NCI-H2196 treated with DMSO at 0.1 percent for 48 hours (cell line): ENCODE data around the gene DNAH1.
"Not testable (repeated sequence)": the region's sequence is repeated elsewhere in the genome, so short reads cannot be mapped to it uniquely, and the experiment has no call there.

Experiments
- DNase-seq: peaks from one replicate; lab custom pipeline; 2025; ENCODE audit not compliant: unreplicated experiment; lab: John Stamatoyannopoulos, UW

DNAH1 gene

DNA sequence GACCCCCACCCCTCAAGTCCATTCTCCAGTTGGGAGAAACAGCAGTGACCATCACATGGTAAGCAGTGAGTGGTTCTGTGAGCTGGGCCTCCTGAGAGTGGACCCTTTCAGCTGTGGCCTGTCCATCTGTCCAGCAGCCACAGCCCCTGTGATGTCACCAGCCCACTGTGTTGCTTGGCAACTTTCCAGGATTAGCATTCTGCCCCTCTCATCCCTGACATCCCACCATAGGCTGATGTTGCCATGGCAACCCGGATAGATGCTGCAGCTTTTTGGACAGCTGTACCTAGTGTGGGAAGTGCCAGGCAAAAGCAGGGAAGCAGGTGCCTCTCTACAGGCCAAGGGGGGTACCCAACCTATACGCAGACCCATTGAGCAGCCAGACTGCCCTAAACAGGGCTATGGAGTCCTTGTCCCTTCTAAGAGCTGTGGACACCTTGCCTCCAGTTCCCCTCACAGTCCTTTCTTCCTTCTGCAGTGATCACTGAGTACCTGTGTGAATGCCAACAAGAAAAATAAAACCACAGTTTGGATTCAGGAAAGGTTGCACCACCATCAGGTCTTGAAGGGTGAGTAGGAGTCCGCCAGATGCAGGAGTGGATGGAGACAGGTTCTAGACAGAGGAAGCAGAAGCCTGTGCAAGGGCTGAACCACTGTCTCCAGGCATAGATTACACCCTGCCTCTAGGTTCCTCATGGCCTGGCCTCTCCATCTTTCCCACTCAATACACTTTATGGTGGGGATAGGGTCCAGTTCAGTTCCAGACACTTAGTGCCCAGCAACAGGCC is at the start of gene DNAH1:
Gene DNAH1 (plus strand): TSS at position 343 of the 788 bp plus-strand sequence. CDS start 6,124 bp downstream, outside the sequence.
- DNase-seq = no peak

DNA sequence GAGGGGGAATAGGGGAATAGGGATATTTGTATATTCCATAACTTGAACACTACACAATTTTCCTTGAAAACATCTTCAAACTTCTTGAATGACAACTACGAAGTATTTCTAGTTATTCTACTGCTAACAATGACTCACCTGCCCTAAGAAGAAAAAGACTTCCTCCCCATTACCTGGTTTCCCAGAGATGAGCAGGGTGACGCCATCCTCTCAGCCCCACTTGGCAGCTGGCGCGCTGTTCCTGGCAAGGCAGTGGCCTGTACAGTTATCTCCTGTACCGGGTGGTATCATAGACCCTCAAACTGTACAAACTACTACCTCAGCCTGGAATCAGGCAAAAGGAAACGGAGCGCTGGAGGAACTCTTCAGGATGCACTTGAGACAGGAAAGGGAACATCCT is 48.1 kb upstream of the DNAH1 start:
- no peak for DNase-seq

DNA sequence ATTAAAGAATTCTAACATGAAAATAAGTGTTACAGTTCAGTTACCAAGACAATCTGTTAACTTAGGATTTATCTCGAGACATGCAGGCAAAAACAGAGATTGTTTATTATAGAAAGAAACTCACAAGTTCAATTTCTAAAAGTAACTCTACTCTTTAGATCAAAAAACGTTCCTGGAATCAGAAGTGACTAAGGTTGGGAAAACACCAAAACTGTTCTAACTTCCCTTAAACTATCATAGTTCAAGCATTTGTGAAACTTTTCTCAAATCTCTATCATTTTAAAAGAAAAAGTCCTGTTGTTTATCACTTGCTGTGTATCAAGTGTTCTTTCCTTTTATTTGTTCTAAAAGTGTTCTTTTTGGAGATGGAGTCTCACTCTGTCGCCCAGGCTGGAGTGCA is 46.3 kb upstream of the DNAH1 start:
- no peak for DNase-seq

GRCh38 chr3:52270252-52270754 is 45.8 kb upstream of the DNAH1 start:
- DNase-seq = no peak

DNA sequence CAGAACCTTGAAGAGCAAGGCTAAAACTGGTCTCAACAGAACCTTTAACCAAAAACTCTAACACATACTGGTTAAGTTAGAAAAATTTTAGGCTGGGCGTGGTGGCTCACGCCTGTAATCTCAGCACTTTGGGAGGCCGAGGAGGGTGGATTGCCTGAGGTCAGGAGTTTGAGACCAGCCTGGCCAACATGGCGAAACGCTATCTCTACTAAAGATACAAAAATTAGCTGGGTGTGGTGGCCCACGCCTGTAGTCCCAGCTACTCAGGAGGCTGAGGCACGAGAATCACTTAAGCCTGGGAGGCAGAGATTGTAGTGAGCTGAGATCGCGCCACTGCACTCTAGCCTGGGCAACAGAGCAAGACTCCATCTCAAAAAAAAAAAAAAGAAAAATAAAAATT is 43.9 kb upstream of the DNAH1 start:
- DNase-seq = not testable (repeated sequence)

DNA sequence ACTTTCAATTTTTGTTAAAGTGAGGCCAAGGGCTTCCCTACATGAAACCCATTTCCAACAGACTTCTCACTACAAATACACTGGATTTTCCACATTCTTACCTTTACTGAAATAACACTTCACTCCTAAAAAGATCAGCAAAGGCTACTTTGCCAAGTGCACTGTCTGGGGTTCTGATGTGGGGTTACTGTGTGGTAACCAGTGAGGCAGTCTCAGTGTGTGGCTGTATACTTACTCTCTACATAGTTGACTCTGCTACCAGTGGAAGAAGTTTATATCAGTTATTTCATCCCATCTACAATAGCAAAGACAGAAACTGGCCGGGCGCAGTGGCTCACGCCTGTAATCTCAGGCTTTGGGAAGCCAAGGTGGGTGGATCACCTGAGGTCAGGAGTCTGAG is 43.3 kb upstream of the DNAH1 start:
- no peak for DNase-seq

- DNase-seq = not testable (repeated sequence)
Observed at GRCh38 chr3:52274781-52275180, 41.3 kb upstream of the DNAH1 start.

GRCh38 chr3:52277071-52277964 is 38.8 kb upstream of the DNAH1 start:
- no peak for DNase-seq

GRCh38 chr3:52277972-52278509 is 38.1 kb upstream of the DNAH1 start:
- peak; percentile 3 for DNase-seq

GRCh38 chr3:52278510-52279069 is 37.5 kb upstream of the DNAH1 start, which contains the start of gene WDR82:
Gene WDR82, minus strand, starts transcription at chr3:52278649. Its CDS starts 288 bp downstream, at chr3:52278361.
- peak; percentile 59 for DNase-seq

DNA sequence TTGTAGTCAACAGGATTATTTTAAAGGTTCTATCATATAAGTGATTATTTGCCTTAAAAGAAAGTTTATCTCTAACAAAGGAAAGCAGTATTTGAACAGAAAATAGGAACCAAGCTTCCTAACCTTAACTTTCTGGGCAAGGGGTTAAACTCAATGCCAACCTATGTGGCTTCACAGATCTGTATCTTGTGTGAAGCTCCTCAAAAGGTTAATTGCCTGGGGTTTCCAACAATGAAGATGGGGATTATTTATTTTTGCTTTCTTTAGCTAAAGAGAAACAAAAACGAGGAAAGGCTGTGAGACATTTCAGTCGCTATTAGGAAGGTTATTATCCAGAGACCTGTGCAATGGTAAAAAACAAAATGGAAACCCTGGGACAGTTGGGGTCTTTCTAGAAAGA is 36.5 kb upstream of the DNAH1 start:
- DNase-seq = no peak

DNA sequence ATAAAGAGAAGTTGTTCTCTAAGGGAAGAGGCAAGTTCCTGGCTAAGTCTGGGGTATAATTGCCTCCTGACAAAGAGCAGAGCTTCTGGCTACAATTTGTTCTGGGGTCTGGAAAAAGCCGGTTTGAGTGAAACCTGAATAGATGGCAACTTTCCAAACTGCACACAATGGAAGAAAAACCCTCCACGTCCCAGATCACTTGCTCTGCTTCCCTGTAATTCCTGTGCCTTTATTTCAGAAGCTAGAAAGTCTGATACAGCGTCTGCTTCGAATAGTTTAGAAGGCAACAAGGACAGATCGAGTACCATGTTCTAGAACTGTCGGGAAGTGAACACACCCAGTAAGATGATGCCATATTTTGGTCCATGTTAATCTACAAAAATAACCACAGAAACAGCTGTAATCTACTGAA is 36.1 kb upstream of the DNAH1 start:
- peak; percentile 27 for DNase-seq

GRCh38 chr3:52281981-52282801 is 33.9 kb upstream of the DNAH1 start:
- no peak for DNase-seq

DNA sequence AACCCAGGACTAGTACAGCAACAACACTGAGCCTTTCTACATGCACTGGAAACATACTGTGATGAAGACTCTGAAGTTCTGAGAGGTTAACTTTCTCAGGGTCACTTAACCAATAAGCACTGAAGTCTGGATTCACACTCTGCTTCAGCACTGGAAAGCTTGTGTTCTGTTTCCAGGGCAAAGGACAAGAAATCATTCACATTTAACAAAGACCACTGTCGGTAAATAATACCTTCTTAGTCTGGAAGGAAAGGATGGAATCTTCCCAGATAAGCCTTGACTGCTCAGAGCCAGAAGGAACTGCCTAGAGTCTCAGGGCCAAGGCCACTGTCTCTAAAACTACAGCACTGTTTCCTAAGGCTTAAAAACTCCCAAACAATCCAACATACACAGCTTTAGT is 32.8 kb upstream of the DNAH1 start:
- no peak for DNase-seq

DNA sequence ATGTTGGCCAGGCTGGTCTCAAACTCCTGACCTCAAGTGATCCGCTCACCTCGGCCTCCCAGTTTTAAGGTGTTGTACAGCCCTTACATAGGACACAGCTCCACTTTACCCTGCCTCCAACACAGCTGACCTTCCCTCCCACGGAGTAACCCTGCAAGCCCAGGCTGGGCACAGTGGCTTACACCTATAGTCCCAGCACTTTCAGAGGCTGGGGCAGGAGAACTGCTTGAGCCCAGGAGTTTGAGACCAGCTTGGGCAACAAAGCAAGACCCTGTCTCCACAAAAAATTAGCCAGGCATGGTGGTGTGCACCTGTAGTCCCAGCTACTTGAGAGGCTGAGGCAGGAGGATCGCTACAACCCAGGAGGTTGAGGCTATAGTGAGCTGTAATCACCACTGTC is 32.1 kb upstream of the DNAH1 start:
- not testable (repeated sequence) for DNase-seq

DNA sequence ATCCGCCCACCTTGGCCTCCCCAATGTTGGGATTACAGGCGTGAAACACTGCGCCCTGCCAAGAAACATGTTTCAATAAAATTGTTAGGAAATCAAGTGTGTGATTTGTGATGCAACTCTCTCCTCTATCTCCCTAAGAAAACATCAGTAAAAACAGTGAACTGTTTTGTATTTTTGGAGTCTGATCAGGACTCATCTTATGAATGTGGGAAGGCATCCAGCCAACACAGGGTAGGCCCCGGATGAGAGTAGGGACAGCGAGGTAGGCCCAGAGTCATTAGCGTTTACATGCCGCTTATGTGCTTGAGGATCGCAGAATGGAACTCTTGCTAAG is 29.4 kb upstream of the DNAH1 start:
- no peak for DNase-seq

- no peak for DNase-seq
Observed at GRCh38 chr3:52288674-52289073, 27.4 kb upstream of the DNAH1 start.

GRCh38 chr3:52289338-52289746 is 26.8 kb upstream of the DNAH1 start:
- DNase-seq = no peak

- no peak for DNase-seq
Observed at GRCh38 chr3:52289747-52290595, 26.1 kb upstream of the DNAH1 start.
